Panc1 (cell line): ENCODE data around the gene PTGR1. TPM values are rescaled to one million over a fixed set of nuclear protein-coding genes. Genes with fewer than 3 reads are reported as not detected.

Source experiments
- ATAC-seq: fragments of 200-7000 bp; cut with Tn5 transposase; 2 replicates; pipeline ENCODE4 v1.9.1; 2020; ENCODE audit warnings: mild to moderate bottlenecking, moderate library complexity
- BruUV-seq: library from RNA; stranded (reverse); fragments of 400-500 nt; replicated peaks from 2 replicates; lab custom pipeline; 2021; lab: Mats Ljungman, UMichigan
- CTCF ChIA-PET: fragments of 300-600 bp; sonication (Branson Sonifier 250); formaldehyde crosslinking; loops from one replicate; lab custom pipeline; 2022; ENCODE audit warnings: antibody characterized with exemption; lab: Charles Lee
- POLR2A ChIA-PET: fragments of 300-600 bp; sonication (Branson Sonifier 250); formaldehyde crosslinking; loops from one replicate; lab custom pipeline; 2022; ENCODE audit warnings: antibody characterized with exemption; lab: Charles Lee
- DNase-seq: peaks from one replicate; pipeline ENCODE4 v3.0.0-alpha.2; 2010; ENCODE audit warnings: low read depth, low spot score
- H3K27ac ChIP-seq: 2 replicates; pipeline ENCODE4 v1.5.1; 2011; ENCODE audit warnings: mild to moderate bottlenecking, low read length, inconsistent platforms
- H3K27me3 ChIP-seq: fragments of 200-500 bp; sonication (Bioruptor generic); 2 replicates; pipeline ENCODE4 v1.6.0; 2014; ENCODE audit warnings: low read length, inconsistent platforms; ENCODE audit not compliant: control insufficient read depth, insufficient read depth
- H3K36me3 ChIP-seq: fragments of 200-500 bp; sonication (Bioruptor generic); 2 replicates; pipeline ENCODE4 v1.5.1; 2014; ENCODE audit warnings: inconsistent platforms, mild to moderate bottlenecking, low read length, moderate library complexity; ENCODE audit not compliant: control insufficient read depth, insufficient read depth
- H3K4me1 ChIP-seq: 2 replicates; pipeline ENCODE4 v1.5.1; 2011; ENCODE audit warnings: inconsistent platforms, mild to moderate bottlenecking, low read length, moderate library complexity; ENCODE audit not compliant: control insufficient read depth, insufficient read depth
- H3K4me3 ChIP-seq, 2 experiments: 2 replicates each; pipeline ENCODE4 v1.5.1; 2011 to 2012; ENCODE audit warnings: low read depth in 2 of 2, low read length in 2 of 2, mild to moderate bottlenecking in 2 of 2, inconsistent platforms in 1 of 2, moderate library complexity in 1 of 2
- H3K9me3 ChIP-seq: fragments of 200-500 bp; sonication (Bioruptor generic); 2 replicates; pipeline ENCODE4 v1.5.1; 2014; ENCODE audit warnings: low read depth, mild to moderate bottlenecking, inconsistent platforms, low read length, moderate library complexity; ENCODE audit not compliant: control insufficient read depth, insufficient read depth
- POLR2AphosphoS5 ChIP-seq: IDR thresholded peaks from 2 replicates; pipeline ENCODE4 v1.6.1; 2012; ENCODE audit warnings: mild to moderate bottlenecking, low read depth, low read length, moderate library complexity
- SIN3A ChIP-seq: IDR thresholded peaks from 2 replicates; pipeline ENCODE4 v1.6.1; 2012; ENCODE audit warnings: low read depth, mild to moderate bottlenecking, low read length, moderate library complexity, borderline replicate concordance; ENCODE audit not compliant: insufficient read depth
- TCF7L2 ChIP-seq: IDR thresholded peaks from 2 replicates; pipeline ENCODE4 v1.6.1; 2011; ENCODE audit warnings: mild to moderate bottlenecking, low read depth, low read length, inconsistent platforms
- in situ Hi-C: cut with HindIII; loops from 2 replicates; pipeline ENCODE4 v1.10.0; 2016; ENCODE audit warnings: low sequenced_read_pairs, low pct_unique_long_range_greater_than_20kb
- intact Hi-C: fragments of 100-400 bp; cut with micrococcal nuclease; formaldehyde crosslinking; loops from one replicate; pipeline ENCODE4 v1.10.0; 2022; ENCODE audit not compliant: unreplicated experiment
- total RNA-seq: library from RNA; stranded (reverse); gene quantifications from one replicate; pipeline ENCODE4 v1.2.1, GENCODE V29; 2021; ENCODE audit not compliant: unreplicated experiment
- TF ChIP-seq, protein P1 (sequence below), 2 experiments: IDR thresholded peaks; 2 replicates each; pipeline ENCODE4 v1.6.1; 2011 to 2012; ENCODE audit warnings: low read depth in 2 of 2, control low read depth in 1 of 2, low read length in 1 of 2, mild to moderate bottlenecking in 1 of 2, moderate library complexity in 1 of 2; ENCODE audit not compliant: insufficient read depth in 1 of 2
- TF ChIP-seq, protein P2 (sequence below): fragments of 450-650 bp; IDR thresholded peaks from 2 replicates; pipeline ENCODE4 v1.5.1; 2017; ENCODE audit warnings: mild to moderate bottlenecking

Gene PTGR1
- total RNA-seq, 1 experiment from 2014 or later, result 46.0 TPM

DNA sequence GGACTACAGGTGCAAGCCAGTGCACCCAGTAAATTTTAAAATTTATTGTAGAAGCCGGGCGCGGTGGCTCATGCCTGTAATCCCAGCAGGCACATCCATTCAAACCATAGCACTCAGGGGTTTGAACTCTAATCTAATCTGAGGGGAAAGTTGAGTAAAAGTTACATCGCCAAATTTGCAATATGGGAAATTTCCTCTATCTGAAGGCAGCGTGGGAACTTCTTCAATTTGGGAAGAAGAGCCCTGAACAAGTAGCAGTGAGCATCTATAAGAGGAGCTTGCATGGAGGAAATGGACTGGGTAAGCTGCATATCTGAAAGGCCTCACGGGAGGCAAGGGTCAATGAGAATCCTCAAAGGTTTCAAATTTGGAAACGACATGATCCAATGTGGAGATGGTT is 29.0 kb upstream of the PTGR1 start:
- BruUV-seq, result no TSS peak
- DNase-seq, result no peak
- ATAC-seq, result no peak
- ChIA-PET POLR2A (no interaction called here), CTCF (no interaction called here)
- Histone ChIP-seq H3K27me3 (no peaks in the 10 kb centered on the region), H3K36me3 (peaks cover 4% of the 10 kb centered on the region; the same call in 1 of the 2 replicates), H3K9me3 (no peaks in the 10 kb centered on the region), H3K27ac (no peak overlapping the region), H3K4me1 (peaks cover 5% of the 10 kb centered on the region), H3K4me3 (no peak overlapping the region)
- in situ Hi-C loops, result no loop called here
- intact Hi-C loops, result no loop called here
- TF ChIP-seq, protein P1, sequence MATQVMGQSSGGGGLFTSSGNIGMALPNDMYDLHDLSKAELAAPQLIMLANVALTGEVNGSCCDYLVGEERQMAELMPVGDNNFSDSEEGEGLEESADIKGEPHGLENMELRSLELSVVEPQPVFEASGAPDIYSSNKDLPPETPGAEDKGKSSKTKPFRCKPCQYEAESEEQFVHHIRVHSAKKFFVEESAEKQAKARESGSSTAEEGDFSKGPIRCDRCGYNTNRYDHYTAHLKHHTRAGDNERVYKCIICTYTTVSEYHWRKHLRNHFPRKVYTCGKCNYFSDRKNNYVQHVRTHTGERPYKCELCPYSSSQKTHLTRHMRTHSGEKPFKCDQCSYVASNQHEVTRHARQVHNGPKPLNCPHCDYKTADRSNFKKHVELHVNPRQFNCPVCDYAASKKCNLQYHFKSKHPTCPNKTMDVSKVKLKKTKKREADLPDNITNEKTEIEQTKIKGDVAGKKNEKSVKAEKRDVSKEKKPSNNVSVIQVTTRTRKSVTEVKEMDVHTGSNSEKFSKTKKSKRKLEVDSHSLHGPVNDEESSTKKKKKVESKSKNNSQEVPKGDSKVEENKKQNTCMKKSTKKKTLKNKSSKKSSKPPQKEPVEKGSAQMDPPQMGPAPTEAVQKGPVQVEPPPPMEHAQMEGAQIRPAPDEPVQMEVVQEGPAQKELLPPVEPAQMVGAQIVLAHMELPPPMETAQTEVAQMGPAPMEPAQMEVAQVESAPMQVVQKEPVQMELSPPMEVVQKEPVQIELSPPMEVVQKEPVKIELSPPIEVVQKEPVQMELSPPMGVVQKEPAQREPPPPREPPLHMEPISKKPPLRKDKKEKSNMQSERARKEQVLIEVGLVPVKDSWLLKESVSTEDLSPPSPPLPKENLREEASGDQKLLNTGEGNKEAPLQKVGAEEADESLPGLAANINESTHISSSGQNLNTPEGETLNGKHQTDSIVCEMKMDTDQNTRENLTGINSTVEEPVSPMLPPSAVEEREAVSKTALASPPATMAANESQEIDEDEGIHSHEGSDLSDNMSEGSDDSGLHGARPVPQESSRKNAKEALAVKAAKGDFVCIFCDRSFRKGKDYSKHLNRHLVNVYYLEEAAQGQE (IDR thresholded peaks at IDR 0.05; ENCODE audit: insufficient read depth in 1 of 2, low read depth in 2 of 2, low read length in 1 of 2), result no peak
- TF ChIP-seq, protein P2, sequence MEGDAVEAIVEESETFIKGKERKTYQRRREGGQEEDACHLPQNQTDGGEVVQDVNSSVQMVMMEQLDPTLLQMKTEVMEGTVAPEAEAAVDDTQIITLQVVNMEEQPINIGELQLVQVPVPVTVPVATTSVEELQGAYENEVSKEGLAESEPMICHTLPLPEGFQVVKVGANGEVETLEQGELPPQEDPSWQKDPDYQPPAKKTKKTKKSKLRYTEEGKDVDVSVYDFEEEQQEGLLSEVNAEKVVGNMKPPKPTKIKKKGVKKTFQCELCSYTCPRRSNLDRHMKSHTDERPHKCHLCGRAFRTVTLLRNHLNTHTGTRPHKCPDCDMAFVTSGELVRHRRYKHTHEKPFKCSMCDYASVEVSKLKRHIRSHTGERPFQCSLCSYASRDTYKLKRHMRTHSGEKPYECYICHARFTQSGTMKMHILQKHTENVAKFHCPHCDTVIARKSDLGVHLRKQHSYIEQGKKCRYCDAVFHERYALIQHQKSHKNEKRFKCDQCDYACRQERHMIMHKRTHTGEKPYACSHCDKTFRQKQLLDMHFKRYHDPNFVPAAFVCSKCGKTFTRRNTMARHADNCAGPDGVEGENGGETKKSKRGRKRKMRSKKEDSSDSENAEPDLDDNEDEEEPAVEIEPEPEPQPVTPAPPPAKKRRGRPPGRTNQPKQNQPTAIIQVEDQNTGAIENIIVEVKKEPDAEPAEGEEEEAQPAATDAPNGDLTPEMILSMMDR, result no peak
- TF ChIP-seq SIN3A (no peak), POLR2AphosphoS5 (no peak), TCF7L2 (no peak)

DNA sequence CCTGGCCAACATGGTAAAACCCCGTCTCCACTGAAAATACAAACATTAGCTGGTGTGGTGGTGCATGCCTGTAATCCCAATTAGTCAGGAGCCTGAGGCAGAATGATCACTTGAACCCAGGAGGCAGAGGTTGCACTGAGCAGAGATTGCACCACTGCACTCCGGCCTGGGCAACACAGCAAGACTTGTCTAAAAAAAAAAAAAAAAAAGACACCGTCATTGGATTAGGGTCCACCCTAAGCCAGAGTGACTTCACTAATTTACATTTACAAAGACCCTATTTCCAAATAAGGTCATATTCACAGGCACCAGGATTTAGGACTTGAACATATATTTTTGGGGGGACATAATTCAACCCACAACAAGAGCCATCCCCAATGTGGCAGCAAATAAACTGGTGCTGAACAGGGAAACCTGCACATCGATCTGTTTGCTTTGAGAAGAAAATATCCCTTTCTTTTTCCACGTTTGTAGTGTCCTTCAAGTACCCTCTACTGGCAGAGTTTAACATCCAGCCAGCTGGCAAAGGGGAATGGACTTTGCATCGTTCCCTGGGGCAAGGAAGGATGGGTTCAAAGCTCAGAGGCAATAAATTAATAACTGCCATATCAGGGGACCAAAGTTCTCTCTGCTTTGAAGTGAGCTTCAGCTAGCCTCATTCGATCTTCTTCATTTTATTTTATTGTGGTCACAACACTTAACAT is 28.0 kb upstream of the PTGR1 start:
- in situ Hi-C loops (no loop called here), intact Hi-C loops (no loop called here)
- Histone ChIP-seq H3K9me3 (no peaks in the 10 kb centered on the region), H3K36me3 (peaks cover 4% of the 10 kb centered on the region; the same call in 1 of the 2 replicates), H3K4me3 (no peak overlapping the region), H3K27me3 (no peaks in the 10 kb centered on the region), H3K4me1 (peaks cover 5% of the 10 kb centered on the region), H3K27ac (no peak overlapping the region)
- no TSS peak for BruUV-seq
- ATAC-seq (no peak), DNase-seq (no peak)
- POLR2A ChIA-PET, result no interaction called here
- CTCF ChIA-PET, result no interaction called here
- no peak for TF ChIP-seq TCF7L2
- TF ChIP-seq POLR2AphosphoS5, result no peak
- no peak for TF ChIP-seq SIN3A
- TF ChIP-seq, protein P2, result no peak; the same call in 1 of the 2 replicates
- TF ChIP-seq, protein P1 (IDR thresholded peaks at IDR 0.05; ENCODE audit: insufficient read depth in 1 of 2, low read depth in 2 of 2, low read length in 1 of 2), result no peak
